GM21447 (cell line): ENCODE data around the gene KRT6B.
"Not testable (repeated sequence)": the region's sequence is repeated elsewhere in the genome, so short reads cannot be mapped to it uniquely, and the experiment has no call there.

Experiments
- ATAC-seq: cut with Tn5 transposase; IDR thresholded peaks from one replicate; pipeline ENCODE4 v1.9.1; 2021; ENCODE audit not compliant: unreplicated experiment

The KRT6B gene

DNA sequence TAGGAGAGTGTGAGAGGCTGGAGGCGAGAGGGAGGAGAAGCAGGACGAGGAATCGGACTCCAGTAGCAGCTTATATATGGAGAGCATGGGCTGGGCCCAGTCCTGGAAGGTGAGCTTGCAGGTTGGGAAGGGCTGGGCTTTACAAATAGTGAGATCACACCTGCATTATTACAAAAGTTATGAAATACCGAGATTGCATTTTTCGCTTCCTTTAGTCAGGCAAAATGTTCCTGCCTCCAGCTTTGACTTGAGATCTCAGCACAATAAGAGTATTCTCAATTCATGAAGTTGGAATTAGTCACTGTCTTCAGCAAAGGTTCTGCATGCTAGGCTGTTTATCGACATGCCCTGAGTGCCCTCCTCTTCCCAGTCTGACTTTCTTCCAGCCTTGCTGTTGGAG lies at the start of gene KRT6B:
TSS of gene KRT6B (minus strand) at position 46 of the 400 bp plus-strand sequence. CDS start 68 bp downstream, outside the sequence.
- ATAC-seq = no peak

DNA sequence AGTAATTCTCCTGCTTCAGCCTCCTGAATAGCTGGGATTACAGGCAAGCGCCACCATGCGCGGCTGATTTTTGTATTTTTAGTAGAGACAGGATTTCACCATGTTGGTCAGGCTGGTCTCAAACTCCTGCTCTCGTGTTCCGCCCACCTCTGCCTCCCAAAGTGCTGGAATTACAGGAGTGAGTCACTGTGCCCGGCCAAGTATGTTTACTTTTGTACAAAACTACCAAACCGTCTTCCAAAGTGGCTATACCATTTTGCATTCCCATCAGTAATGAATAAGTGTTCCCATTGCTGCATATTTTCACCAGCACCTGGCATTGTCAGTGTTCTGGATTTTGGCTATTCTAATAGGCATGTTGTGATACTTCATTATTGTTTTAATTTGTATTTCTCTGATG lies 49.5 kb upstream of the KRT6B start:
- ATAC-seq = no peak

DNA sequence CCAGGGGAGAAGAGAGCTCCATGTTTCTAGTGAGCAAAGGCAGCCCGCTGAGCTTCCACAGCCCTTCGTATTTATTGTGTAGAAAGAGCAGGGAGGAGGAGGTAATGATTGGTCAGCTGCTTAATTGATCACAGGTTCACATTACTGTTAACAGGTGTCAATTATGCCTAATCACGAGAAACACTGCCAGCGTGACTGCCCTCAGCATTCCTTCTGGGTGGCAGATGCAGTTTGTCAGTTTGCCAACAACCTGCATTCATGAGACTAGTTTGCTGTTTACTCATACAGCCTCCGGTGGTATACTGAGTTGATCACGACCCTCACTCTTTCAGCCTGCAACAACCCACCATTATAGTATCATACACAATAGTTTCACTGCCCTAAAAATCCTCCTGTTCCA lies 48.6 kb upstream of the KRT6B start:
- ATAC-seq = not testable (repeated sequence)

DNA sequence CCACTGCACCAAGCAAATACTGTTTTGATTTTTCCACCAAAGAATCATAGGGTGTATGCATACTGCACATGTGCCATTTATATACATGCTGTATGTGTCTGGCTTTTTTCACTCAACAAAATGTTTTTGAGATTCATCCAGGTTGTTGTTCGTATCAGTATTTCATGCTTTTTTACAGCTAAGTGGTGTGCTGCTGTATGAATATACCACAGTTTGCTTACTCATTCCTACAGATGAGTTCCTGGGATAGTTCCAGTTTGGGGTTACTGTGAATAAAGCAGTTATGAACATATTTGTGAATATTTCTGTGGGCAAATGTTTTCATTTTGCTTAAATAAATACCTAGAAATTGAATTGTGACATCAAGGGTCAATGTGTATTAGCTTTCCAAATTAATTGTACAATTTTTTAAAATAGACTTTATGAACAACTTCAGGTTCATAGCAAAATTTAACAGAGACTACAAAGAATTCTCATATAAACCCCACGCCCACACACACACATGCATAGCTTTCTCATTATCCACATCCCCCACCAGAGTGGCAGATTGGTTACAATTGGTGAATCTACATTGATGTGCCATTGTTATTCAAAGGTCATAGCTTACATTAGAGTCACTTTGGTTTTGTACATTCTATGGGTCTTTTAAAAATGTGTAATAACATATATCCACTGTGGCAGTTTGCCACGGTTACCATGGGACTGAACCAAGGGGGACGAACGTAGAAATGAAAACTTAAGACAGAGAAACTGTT lies 48.0 kb upstream of the KRT6B start:
- ATAC-seq = no peak

DNA sequence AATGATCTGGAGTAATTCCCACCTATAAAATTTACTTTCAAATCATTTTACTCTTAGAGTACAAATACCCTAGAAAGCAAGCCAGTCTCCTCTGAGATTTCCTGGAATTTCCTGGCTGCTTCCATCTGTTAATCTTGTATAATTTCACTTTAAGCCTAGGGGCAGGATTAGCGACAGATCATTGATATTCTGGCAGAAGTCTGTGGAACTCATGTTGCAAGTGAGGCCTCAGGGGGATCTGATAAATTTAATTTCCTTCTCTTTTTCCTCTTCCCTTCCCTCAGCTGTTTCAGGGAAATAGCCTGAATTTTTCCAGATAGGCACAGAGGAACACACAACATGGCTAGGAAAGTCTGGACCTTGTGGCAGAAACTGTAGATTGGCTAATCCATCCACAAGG lies 47.0 kb upstream of the KRT6B start:
- no peak for ATAC-seq

DNA sequence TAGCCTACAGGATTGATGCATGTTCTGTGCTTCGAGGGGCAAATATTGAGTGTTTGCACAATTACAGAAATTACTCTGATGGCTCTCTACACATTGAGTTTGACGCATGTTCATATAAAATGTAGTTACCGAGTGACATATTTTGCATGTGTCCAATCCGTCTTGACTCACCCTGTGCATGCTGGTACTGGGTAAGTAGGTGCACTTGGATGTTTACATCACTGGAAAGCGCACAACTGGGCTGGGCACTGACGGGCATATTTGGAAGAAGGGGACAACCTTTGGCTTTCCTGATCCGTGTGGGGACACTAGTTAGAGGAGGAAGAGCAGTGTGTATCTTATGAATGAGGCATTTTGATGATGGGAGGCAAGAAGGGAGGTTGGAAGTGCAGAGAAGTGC lies 46.0 kb upstream of the KRT6B start:
- ATAC-seq = no peak

DNA sequence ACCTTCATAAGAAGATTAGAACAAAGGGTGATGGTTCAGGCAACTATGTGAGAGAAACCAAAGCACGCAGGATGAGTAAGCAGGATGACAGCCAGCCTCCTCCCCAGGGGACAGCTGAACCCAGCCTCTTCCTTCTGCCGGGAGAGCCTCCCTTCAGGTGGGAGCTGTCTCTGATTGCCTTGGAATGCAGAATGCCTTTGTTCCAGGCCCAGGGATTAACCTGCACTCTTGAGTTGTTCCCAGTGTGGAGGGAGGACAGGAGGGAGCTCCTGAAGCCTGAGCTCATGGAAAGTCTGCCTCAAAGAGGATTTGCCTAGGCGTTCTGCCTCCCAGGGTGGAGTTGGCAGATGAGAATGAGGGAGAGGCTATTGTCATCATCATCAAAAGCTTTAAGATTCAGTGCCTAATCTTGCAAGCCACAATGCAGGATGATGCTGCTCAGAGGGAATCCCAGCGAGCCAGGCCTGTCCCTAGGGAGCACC lies 44.7 kb upstream of the KRT6B start:
- ATAC-seq = no peak

DNA sequence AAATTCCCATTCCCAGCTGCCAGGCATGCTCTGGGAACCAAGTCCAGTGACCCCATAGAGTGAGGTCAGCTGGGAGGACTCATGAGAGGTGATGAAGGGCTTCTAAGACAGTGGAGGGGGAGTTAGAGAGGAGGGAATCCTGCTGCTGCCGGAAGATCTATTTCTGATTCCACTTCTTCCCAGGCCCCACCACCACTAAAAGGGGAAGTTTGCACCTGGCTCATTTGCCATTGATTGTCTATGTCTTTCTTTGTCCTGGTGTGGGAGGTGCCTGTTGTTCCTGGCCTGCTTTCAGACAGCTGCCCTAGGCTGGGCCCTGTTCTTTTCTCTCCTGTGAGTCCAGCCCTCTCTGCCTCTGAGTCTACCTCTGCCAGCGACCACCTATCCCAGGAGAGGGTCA lies 44.1 kb upstream of the KRT6B start:
- ATAC-seq = no peak

DNA sequence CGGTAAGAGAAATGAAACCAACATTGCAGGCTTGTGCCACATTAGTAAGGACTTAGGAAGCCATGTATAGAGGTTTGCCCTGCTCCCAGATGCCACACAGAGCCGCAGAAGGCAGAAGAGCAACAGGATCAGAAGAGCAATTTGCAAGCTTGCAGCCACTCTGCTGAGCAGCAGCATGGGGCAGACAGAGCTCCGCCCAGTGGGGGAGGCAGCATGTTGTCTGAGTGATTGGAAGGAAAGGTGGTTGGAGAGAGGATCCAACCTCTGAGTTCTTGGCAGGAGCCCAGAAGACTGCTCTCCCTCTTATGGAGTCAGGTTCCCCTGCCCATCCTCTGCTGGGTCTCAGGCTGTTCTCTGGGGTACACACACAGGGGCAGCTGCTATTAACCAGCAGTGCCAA lies 43.4 kb upstream of the KRT6B start:
- ATAC-seq = no peak

DNA sequence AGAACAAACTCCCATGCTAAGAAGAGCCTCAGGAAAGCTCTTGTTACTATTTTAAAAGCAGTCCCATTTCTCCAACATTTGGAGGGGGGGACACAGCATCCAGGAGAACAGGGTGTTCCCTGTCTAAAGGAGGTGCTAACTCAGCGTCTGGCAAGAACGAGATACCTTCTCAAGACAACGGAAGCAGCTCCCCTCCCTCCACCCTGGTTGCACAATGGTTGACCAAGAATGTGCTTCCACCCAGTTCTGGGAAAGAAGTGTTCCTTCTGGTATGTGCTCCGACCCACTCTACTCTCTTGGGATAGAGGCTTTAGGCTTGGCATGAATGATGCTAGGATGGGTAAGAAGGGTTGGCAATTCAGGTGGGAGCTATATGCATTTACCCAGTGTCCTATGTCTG lies 42.6 kb upstream of the KRT6B start:
- ATAC-seq = no peak

DNA sequence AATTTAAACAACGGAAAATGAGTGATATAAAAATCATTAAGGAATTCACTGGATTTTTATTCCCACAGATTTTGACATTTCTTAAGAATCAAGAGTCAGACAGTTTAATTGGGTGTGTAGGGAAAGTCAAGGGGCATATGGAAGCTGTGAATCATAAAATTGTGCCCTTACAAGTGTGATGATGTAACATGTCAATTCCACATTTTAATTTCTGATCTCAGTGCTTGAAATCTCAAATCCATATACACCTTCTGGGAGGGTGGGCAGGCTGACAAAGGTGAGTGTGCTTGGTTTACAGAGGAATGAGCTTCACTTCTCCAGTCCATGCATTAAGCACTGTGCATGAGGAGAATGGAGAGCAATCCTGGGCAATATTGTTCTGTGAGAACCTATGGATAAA lies 42.2 kb upstream of the KRT6B start:
- ATAC-seq = no peak

DNA sequence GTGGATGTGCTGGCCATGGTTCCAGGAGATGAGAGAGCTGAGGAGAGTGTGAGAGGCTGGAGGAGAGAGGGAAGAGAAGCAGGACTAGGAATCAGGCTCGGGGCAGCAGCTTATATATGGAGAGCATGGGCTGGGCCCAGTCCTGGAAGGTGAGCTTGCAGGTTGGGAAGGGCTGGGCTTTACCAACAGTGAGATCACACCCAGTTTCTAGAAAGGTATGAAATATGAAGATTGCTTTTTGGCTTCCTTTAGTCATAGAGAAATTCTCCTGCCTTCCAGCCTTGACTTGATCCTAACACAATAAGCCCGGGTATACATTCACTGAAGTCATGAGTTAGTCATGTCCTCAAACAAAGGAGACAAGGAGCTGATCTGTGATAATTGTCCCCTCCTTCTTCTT lies 41.2 kb upstream of the KRT6B start, which contains the start of gene KRT6A:
TSS of gene KRT6A (minus strand) at position 86 of the 400 bp plus-strand sequence. CDS start at position 17, 69 bp downstream.
- ATAC-seq = no peak

DNA sequence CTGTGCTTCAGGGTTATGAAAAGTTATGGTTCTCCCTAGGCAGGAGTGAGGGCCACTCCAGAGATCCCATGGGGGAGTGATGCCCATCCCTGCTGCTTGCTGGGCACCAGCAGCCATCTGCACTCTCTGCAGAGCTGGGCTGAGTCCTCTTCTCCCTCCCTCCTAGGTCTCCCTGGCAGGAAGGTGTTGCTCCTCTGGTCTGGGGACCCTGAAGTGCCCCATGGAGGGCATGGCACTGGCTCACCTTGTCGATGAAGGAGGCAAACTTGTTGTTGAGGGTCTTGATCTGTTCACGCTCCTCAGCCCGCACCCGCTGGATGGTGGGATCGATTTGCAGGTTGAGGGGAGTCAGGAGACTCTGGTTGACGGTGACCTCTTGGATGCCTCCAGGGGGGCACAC lies 40.5 kb upstream of the KRT6B start:
- not testable (repeated sequence) for ATAC-seq

DNA sequence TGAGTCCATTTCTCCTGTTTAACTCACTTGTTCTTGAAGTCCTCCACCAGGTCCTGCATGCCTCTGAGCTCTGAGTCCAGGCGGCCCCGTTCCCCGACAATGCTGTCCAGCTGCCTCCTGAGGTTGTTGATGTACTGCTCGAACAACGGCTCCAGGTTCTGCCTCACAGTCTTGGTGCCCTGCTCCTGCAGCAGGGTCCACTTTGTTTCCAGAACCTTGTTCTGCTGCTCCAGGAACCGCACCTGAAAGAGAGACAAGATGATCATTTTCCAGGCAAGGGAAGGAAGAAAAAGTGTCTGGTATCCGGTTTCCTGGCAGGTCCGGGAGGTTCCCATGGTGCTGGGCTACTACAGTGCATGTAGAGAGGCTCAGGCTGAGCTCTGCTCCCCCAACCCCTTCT lies 39.5 kb upstream of the KRT6B start:
- ATAC-seq = not testable (repeated sequence)

DNA sequence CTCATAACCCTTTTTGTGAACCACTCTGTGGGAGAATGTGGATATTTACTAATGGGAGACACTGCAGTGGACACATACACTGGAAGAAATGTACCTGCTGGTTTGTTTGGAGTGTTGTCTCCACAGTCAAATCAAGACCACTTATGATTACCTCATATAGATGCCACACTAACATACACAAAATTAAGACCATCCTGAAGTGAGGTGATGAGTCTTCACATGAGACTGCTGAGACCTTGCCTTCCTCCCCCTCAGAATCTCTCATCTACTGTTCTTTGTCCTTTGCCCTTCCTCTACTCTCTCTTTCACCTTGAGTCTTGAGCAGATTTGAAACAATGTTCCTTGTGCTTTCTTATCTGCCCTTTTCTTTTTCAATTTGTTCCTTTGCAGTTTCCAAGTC lies 36.8 kb upstream of the KRT6B start:
- no peak for ATAC-seq

DNA sequence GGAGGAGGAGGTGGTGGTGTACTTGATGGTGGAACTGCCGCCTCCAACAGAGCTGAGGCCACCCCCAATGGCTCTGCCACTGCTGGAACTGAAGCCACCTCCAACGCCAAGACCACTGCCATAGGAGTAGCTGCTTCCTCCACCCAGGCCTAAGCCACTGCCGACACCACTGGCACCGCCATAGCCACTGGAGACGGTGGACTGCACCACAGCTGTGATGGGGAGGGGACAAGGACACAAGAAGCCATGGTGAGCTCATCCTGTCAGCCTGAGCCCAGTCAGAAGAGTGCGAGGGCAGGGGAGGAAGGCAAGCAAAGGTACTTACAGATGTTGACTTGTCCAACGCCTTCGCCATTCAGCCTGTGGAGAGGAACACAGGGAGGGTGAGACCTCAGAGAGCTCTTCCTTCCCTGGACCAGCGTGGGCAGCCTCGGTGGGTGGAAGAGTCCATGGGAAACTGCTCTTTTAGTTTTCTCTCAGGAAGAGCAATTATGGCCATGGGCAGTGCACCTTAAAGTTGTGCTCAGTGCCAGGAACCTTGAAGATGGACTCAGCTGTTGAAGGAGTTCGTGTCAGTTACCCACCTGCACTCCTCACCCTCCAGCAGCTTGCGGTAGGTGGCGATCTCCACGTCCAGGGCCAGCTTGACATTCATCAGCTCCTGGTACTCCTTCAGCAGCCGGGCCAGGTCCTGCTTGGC lies 35.9 kb upstream of the KRT6B start:
- ATAC-seq = not testable (repeated sequence)

DNA sequence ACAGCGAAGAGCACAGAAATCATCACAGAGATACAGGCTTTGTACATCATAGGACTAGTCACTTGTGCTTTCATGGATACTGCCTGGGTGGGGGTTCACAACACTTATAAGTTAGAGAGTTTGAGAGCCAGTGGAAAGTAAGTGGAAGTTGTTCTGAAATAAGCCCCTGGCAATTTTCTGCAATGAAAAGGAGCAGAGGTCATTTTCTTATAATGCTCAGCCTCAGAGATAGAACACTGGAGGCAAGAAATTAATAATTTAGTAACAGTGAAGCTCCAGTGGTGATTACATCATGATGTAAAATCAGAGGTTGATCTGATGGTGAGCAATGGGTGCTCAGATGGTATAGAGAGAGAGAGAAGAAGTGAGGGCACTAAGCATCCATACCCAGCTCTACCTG lies 35.3 kb upstream of the KRT6B start:
- ATAC-seq = no peak

DNA sequence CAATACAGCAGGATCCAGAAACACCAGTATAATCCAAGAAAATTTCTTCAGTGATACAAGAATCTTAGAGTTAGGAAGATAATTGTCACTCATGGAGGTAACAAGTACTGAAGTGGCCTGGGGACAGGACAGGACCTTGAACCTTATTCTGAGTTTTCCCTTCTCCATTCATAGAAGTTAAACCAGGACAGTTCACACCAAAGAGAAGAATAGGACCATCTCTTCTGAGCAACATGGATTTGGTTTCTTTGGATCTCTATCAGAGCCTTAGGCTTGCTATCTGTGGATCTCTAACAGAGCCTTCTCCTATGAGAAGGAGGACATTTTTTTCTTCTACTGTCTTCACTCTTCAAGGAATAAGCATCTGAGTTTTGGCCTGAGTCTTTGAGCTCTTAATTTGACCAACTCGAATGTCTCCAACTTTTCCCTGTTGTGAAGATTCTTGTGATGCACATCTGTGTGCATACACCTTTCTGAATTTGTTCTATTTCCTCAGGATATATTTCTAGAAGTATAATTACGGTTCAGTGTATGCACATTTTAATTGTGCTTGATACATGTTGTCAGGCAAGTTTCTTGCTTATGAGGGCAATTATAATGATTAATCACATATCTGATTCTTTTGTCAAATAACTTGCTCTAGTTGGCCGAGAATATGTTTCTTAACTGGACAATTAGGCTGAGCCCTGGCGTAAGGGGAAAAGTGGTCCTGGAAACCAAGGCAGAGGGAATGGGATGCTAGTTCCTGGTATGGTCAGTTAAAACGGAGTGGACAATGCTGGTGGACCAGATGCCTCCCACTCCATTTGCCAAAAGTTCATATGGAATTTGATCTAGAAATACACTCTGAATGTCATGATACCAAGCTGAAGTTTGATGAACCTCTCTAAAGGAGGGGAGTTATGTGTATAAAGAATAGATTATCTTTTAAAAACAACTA lies 34.5 kb upstream of the KRT6B start:
- no peak for ATAC-seq

DNA sequence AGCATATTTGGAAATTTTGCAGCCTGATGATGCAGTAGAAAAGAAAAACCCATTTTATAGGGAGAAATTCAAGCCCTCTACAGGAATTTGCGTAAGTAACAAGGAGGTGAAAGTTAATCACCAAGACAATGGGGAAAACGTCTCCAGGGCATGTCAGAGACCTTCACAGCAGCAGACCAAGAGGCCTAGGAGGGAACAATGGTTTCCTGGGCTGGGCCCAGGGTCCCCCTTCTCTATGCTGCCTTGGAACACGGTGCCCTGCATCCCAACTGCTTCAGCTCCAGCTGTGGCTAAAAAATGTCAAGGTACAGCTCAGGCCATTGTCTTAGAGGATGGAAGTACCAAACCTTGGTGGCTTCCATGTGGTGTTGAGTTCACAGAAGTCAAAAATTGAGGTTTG lies 28.1 kb upstream of the KRT6B start:
- no peak for ATAC-seq

DNA sequence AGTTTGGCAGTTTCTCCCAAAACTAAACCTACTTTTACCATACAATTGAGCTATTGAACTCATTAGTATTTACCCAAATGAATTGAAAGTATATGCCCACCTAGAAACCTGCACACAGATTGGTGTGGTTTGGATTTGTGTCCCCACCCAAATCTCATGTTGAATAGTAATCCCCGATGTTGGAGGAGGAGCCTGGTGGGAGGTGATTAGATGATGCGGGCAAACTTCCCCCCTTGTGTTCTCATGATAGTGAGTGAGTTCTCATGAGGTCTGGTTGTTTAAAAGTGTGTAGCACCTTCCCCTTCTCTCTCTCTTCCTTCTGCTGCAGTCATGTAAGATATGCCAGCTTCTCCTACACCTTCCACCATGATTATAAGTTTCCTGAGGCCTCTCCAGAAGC lies 25.7 kb upstream of the KRT6B start:
- ATAC-seq = no peak

DNA sequence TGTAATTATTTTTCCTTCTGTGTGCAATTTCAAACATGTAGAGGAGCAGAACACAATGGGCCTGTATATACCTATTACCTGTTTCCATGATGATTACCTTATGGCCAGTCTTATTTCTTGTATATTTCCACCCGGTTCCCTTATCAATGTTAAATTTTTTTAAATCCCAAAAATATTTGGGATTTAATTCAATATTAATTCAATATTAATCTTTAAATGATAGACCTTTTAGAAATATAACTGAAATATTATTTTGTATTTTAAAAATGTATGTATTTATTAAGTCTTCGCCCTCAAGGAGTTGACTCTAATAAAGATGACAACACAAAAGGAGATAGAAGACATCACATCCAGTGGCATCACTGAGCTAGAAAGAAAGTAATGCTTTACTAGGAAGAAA lies 22.3 kb upstream of the KRT6B start:
- no peak for ATAC-seq
